Transverse colon (tissue), 4 donors: ENCODE data around the gene C7orf25. TPM values are rescaled to one million over a fixed set of nuclear protein-coding genes. Genes with fewer than 3 reads are reported as not detected.

Experiments used
- DNase-seq: peaks from one replicate; pipeline ENCODE4 v3.0.0-alpha.2; 2019
- H3K27ac ChIP-seq, 4 donors: fragments of 200-600 bp; sonication (generic); 2 replicates each; pipeline ENCODE4 v1.5.1; 2016 to 2018; ENCODE audit warnings: inconsistent platforms in 4 of 4
- H3K27me3 ChIP-seq: fragments of 200-600 bp; sonication (generic); 2 replicates; pipeline ENCODE4 v1.5.1; 2017; ENCODE audit warnings: inconsistent platforms
- H3K36me3 ChIP-seq, 4 donors: fragments of 200-600 bp; sonication (generic); 2 replicates each; pipeline ENCODE4 v1.5.1; 2017 to 2019; ENCODE audit warnings: inconsistent platforms in 4 of 4
- H3K4me1 ChIP-seq, 4 donors: fragments of 200-600 bp; sonication (generic); 2 replicates each; pipeline ENCODE4 v1.5.1; 2017 to 2020; ENCODE audit warnings: inconsistent platforms in 4 of 4
- H3K4me3 ChIP-seq, 4 donors: fragments of 200-600 bp; sonication (generic); 1 replicate in 1 of 4; 2 replicates in 3 of 4; pipeline versions ENCODE4 v1.5.1 to v1.6.1; 2017 to 2019; ENCODE audit warnings: inconsistent platforms in 4 of 4
- H3K9me3 ChIP-seq, 2 donors: fragments of 200-600 bp; sonication (generic); 2 replicates each; pipeline ENCODE4 v1.5.1; 2017 to 2019; ENCODE audit warnings: inconsistent platforms in 2 of 2
- EP300 ChIP-seq: sonication (generic); formaldehyde crosslinking; IDR thresholded peaks from one replicate; pipeline ENCODE4 v1.6.1; 2017; ENCODE audit warnings: antibody characterized with exemption, low read depth
- POLR2A ChIP-seq: fragments of 450-650 bp; IDR thresholded peaks from one replicate; pipeline ENCODE4 v1.6.1; 2016; ENCODE audit warnings: antibody characterized with exemption, mild to moderate bottlenecking, moderate library complexity
- POLR2AphosphoS5 ChIP-seq, 3 donors: sonication (generic); formaldehyde crosslinking; IDR thresholded peaks; one replicate each; pipeline ENCODE4 v1.6.1; 2016; ENCODE audit warnings: antibody characterized with exemption in 3 of 3
- WGBS, 2 donors: methylation state at CpG; one replicate each; pipeline ENCODE4 v1.1.5; 2018; ENCODE audit warnings: low coverage in 1 of 2; 5-methylcytosine and 5-hydroxymethylcytosine counted together
- in situ Hi-C, 4 donors: fragments of 200-750 bp; cut with MboI; loops; one replicate each; pipeline versions ENCODE4 v1.15.0 to v1.15.1; 2017; ENCODE audit warnings: low sequenced_read_pairs in 3 of 4, low pct_ligation_motif_present in 1 of 4, low pct_unique_long_range_greater_than_20kb in 1 of 4
- intact Hi-C: fragments of 100-400 bp; cut with DNase I; formaldehyde crosslinking; loops from one replicate; pipeline ENCODE4 v1.15.1; 2023; ENCODE audit warnings: low total_unique reads
- total RNA-seq, 4 donors: library from RNA; depleted of rRNA; stranded (reverse); fragments of >200 nt; gene quantifications; one replicate each; pipeline ENCODE4 v1.1.0, GENCODE V29; 2016
- TF ChIP-seq, protein P1 (sequence below), 5 experiments: fragments of 200-600 bp in 3 of 5; fragments of 450-650 bp in 2 of 5; sonication (generic) in 3 of 5; IDR thresholded peaks; 1 replicate in 2 of 5; 2 replicates in 3 of 5; pipeline ENCODE4 v1.5.1; 2016 to 2017; ENCODE audit warnings: antibody characterized with exemption in 5 of 5, inconsistent platforms in 3 of 5, mild to moderate bottlenecking in 2 of 5, moderate library complexity in 1 of 5

Gene C7orf25
- total RNA-seq, 4 donors from 2014 or later, result 7.0 to 11.6 (median 9.7) TPM

DNA sequence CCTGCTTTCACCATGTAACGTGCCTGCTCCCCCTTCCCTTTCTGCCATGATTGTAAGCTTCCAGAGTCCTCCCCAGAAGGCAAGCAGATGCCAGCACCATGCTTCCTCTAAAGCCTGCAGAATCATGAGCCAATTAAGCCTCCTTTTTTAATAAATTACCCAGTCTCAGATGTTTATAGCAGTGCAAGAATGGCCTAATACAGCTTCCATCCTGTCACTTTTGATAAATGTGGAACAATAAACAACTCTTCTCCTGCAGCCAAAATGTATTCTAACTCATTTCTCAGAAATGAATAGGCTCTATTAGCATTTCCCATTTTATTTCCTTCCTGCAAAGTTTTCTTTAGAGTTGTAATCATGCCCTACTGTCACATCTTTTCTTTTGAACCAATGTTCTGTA is 43.4 kb downstream of the C7orf25 start:
- H3K4me3 ChIP-seq, result no peak overlapping the region
- no peak for DNase-seq
- intact Hi-C loops, result no loop called here
- TF ChIP-seq, protein P1, sequence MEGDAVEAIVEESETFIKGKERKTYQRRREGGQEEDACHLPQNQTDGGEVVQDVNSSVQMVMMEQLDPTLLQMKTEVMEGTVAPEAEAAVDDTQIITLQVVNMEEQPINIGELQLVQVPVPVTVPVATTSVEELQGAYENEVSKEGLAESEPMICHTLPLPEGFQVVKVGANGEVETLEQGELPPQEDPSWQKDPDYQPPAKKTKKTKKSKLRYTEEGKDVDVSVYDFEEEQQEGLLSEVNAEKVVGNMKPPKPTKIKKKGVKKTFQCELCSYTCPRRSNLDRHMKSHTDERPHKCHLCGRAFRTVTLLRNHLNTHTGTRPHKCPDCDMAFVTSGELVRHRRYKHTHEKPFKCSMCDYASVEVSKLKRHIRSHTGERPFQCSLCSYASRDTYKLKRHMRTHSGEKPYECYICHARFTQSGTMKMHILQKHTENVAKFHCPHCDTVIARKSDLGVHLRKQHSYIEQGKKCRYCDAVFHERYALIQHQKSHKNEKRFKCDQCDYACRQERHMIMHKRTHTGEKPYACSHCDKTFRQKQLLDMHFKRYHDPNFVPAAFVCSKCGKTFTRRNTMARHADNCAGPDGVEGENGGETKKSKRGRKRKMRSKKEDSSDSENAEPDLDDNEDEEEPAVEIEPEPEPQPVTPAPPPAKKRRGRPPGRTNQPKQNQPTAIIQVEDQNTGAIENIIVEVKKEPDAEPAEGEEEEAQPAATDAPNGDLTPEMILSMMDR (IDR thresholded peaks at IDR 0.05), result no peak
- TF ChIP-seq POLR2A (no peak), EP300 (no peak), POLR2AphosphoS5 (IDR thresholded peaks at IDR 0.05) (peak in 1 of 3 donors; percentile 9)
- WGBS, 2 donors, result 57 to 90% methylated on average over 1 of the region's 1 CpG
- no peak overlapping the region for H3K27ac ChIP-seq
- H3K4me1 ChIP-seq, result no peaks in the 10 kb centered on the region
- H3K27me3 ChIP-seq, result no peaks in the 10 kb centered on the region
- no peaks in the 10 kb centered on the region for H3K9me3 ChIP-seq
- in situ Hi-C loops, result no loop called here
- H3K36me3 ChIP-seq, result no peaks in the 10 kb centered on the region

Other genes with a start within 250 kb of the C7orf25 start
- 10 to 100 TPM in 3 of 4 donors, 1 to 10 TPM in 1; 5.8 to 61.2 (median 28.6) TPM for gene PSMA2, start 20.1 kb upstream of the C7orf25 start, total RNA-seq
- 10 to 100 TPM; 22.5 to 49.4 (median 36.4) TPM for gene MRPL32, start 20.3 kb upstream of the C7orf25 start, total RNA-seq
- 1 to 10 TPM in 2 of 4 donors, not detected in 2; 1.1 to 1.4 TPM for gene HECW1, start 200.6 kb upstream of the C7orf25 start, total RNA-seq